Stromal cell of bone marrow (primary cell): ENCODE data around the gene ZMYM4.

Experiments
- DNase-seq: peaks from one replicate; pipeline ENCODE4 v3.0.0-alpha.2; 2012; ENCODE audit warnings: low read depth

ZMYM4 gene

GRCh38 chr1:35278886-35279554 is 10.5 kb downstream of the ZMYM4 start:
- no peak for DNase-seq

GRCh38 chr1:35279555-35279904 is 11.0 kb downstream of the ZMYM4 start:
- DNase-seq, result no peak

DNA sequence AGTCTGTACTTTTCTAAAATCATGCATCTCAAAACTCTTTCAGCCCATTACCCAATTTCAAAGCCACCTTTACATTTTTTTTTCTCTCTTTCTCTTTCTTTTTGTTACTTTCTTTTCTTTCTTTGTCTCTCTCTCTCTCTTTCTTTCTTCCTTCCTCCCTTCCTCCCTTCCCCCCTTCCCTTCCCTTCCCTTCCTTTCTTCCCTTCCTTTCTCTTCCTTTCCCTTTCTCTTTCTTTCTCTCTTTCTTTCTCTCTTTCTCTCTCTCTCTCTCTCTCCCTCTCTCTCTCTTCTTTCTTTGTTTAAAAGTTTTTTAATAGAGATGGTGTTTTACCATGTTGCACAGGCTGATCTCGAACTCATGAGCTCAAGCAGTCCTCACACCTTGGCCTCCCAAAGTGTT is 11.5 kb downstream of the ZMYM4 start:
- no peak for DNase-seq

GRCh38 chr1:35281565-35281964 is 13.1 kb downstream of the ZMYM4 start:
- DNase-seq, result no peak

- DNase-seq, result no peak
Observed at GRCh38 chr1:35282172-35282571, 13.7 kb downstream of the ZMYM4 start.

DNA sequence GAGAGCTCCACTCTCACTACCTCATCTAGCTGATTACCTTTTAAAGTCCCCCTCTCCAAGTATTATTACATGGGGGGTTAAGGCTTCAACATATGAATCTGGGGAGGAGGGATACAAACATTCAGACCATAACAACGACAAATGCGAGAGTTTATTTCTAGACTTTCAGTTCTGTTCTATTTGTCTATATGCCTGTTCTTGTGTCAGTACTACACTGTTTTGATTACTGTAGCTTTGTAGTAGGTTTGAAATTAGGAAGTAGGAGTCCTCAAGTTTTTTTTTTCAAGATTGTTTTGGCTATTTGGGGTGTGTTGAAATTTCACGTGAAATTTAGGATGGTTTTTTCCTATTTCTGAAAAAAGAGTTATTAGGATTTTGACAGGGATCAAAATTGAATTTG is 16.3 kb downstream of the ZMYM4 start:
- DNase-seq, result no peak

- no peak for DNase-seq
Observed at GRCh38 chr1:35285771-35286606, 17.5 kb downstream of the ZMYM4 start.

DNA sequence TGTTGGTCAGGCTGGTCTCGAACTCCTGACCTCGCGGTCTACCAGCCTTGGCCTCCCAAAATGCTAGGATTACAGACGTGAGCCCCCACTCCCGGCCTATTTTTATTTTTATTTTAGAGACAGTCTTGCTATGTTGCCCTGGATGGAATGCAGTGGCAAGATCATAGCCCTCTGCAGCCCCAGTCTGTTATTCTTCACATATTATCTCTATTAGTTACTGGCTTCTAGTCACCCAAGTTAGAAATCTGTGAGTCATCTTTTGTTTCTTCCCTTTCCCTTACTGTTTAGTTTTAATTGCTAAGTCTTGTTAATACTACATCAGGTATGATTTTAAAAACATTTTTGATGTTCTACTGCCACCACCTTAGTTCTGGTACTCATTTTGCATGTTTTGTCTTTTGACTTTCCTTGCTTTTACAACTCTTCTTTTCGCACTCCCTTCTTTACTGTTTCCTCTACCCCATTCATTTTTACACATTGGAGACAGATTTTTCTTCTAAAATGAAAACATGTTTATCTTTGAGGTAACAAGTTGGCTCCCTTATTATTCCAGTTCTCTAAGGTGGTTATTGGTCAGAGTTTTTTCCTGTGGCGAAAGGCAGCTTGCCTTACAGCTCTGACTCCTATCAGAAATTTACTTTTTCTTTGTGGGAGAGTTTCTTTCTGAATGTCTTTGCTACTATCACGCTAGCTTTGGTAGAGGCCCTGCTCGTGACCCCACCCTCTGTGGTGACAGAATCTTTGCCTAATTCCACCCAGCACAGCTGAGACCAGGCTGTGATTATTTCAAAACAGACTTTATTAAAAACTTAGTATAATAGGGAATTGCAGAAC is 19.5 kb downstream of the ZMYM4 start:
- DNase-seq, result peak; percentile 33

- no peak for DNase-seq
Observed at GRCh38 chr1:35288761-35289160, 20.3 kb downstream of the ZMYM4 start.

- no peak for DNase-seq
Observed at GRCh38 chr1:35290452-35290851, 21.9 kb downstream of the ZMYM4 start.

GRCh38 chr1:35294809-35295208 is 26.3 kb downstream of the ZMYM4 start:
- no peak for DNase-seq

DNA sequence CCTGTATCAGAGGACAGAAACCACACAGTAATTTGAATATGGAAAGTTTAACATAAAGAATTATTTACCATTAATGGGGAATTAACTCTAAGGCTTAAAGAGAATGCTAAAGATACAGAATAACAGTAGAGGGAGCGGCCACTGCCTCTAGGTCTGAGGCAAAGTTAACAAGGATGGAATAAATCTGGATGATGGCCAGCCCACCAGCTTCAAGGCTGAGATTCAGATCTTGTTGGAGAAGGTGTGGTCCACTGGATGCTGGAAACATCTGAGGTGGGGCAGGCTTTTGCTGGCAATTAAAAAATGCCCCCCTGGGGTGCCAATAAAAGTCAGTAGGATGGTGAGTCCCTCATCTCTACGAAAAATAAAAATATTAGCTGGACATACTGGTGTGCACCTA is 29.4 kb downstream of the ZMYM4 start:
- no peak for DNase-seq

- DNase-seq, result no peak
Observed at GRCh38 chr1:35298464-35298863, 30.0 kb downstream of the ZMYM4 start.

DNA sequence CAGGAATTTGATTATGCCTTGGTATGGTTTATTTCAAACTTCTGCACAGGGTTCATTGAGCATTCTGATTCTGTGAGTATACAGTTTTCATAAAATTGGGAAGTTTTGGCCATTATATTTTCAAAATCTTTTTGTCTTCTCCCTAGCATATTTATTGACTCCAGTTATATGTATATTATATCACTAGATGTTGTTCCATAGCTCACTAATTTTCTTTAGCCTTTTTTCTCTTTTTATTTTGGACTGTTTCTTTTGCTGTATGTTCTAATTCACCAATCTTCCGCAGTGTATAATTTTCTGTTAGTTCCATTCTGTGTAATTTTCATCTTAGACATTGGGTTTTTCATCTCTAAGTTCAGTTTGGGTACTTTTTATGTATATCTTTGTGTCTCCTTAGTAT is 31.9 kb downstream of the ZMYM4 start:
- DNase-seq, result no peak

DNA sequence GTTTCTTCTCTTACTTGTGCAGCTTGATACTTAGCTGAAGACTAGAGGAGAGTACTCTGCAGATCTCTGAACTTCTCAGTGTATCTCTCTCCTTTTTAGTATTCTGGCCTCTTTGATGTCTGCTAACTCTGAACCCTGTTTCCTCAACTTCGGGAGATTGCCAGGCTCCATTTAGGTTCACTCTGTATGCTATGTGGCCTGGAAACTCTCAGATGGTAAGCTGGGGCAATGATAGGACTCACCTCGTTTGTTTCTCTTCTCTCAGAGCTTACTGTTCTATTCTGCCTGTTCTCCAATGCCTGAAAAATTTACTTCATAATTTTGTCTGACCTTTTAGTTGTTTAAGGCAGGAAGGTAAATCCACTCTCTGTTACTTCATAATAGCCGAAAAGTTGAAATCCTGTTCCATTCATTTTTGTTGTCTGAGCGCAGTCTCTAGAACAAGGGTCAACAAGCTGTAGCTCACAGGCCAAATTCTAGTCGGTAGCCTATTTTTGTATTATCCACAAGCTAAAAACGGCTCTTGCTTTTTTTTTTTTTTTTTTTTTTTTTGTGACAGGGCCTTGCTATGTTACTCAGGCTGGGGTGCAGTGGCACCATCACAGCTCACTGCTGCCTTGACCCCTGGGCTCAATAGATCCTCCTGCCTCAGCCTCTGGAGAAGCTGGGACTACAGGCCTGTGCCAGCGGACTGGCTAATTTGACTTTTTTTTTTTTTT is 33.3 kb downstream of the ZMYM4 start:
- DNase-seq, result no peak

DNA sequence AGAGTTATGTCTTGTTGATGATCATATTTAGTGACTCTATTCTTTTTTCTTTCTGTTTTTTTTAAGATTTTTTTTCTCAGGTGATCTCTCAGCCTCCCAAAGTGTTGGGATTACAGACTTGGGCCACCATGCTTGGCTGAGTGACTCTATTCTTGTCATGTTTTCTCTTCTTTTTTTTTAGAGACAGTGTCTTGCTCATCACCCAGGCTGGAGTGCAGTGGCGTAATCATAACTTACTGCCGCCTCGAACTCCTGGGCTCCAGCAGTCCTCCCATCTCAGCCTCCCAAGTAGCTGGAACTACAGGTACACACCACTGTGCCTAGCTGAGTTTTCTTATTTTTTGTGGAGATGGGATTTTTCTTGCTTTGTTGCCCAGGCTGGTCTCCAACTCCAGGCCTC is 36.9 kb downstream of the ZMYM4 start:
- DNase-seq, result no peak

DNA sequence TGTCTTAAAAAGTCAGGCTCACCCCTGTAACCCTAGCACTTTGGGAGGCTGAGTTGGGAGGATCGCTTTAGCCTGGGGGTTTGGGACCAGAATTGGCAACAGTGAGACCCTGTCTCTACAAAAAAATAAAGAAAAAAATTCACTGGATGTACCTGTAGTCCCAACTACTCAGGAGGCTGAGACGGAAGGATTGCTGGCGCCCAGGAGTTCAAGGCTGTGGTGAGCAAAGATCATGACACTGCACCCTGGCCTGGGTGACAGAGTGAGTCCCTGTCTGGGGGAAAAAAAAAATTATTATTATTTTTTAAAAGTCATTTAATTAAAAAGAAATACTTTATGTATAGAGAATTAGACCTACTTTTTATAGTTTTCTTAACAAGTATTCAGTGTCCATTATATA is 47.1 kb downstream of the ZMYM4 start:
- DNase-seq, result no peak

DNA sequence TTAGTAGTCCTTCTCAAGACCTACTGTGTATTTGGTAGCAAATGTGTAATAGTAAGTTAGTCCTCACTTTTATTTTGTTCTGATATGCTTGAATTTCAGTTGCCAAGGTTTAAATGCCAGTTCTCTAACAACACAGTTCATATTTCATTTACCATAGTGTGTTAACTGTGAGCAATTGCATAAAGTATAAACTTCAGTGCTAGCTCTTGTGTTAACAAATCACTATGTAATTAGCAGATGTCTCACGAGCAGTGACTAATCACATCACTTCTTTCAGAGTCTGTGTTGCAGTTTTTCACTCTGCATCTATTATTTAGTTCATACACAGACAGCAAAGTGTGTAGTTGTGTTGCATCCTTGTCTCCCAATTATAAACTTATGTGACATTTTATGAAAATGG is 47.8 kb downstream of the ZMYM4 start:
- no peak for DNase-seq

GRCh38 chr1:35319988-35320713 is 51.6 kb downstream of the ZMYM4 start:
- peak; percentile 11 for DNase-seq

GRCh38 chr1:35320937-35321336 is 52.4 kb downstream of the ZMYM4 start:
- no peak for DNase-seq

- peak; percentile 33 for DNase-seq
Observed at GRCh38 chr1:35324486-35324885, 56.0 kb downstream of the ZMYM4 start.
